Sigmoid colon (tissue), 7 donors: ENCODE measurements around the gene VTCN1. TPM values are rescaled to one million over a fixed set of nuclear protein-coding genes. Genes with fewer than 3 reads are reported as not detected.

Experiments
- DNase-seq: peaks from one replicate; pipeline ENCODE4 v3.0.0-alpha.2; 2019
- H3K27ac ChIP-seq, 4 donors: fragments of 200-600 bp; sonication (generic); one replicate each; pipeline ENCODE4 v1.5.1; 2016 to 2019; ENCODE audit warnings: mild to moderate bottlenecking in 1 of 4
- H3K27me3 ChIP-seq, 3 donors: fragments of 200-600 bp; sonication (generic); one replicate each; pipeline ENCODE4 v1.5.1; 2019; ENCODE audit warnings: mild to moderate bottlenecking in 1 of 3
- H3K36me3 ChIP-seq, 4 donors: fragments of 200-600 bp; sonication (generic); one replicate each; pipeline ENCODE4 v1.5.1; 2016 to 2019
- H3K4me1 ChIP-seq, 4 donors: fragments of 200-600 bp; sonication (generic); one replicate each; pipeline ENCODE4 v1.5.1; 2017 to 2019
- H3K4me3 ChIP-seq, 4 donors: fragments of 200-600 bp; sonication (generic); one replicate each; pipeline ENCODE4 v1.5.1; 2017 to 2019; ENCODE audit warnings: mild to moderate bottlenecking in 2 of 4, moderate library complexity in 1 of 4
- H3K9me3 ChIP-seq, 4 donors: fragments of 200-600 bp in 3 of 4; sonication (generic) in 3 of 4; one replicate each; pipeline versions ENCODE4 v1.5.1 to v1.6.1; 2013 to 2019
- CTCF ChIP-seq, 4 experiments: fragments of 450-650 bp in 3 of 4; fragments of 200-600 bp in 1 of 4; IDR thresholded peaks; one replicate each; pipeline ENCODE4 v1.5.1; 2016 to 2019; ENCODE audit warnings: antibody characterized with exemption in 4 of 4, mild to moderate bottlenecking in 3 of 4, moderate library complexity in 2 of 4
- EP300 ChIP-seq, 4 donors: sonication (generic); formaldehyde crosslinking; IDR thresholded peaks; one replicate each; pipeline ENCODE4 v1.6.1; 2017; ENCODE audit warnings: antibody characterized with exemption in 4 of 4
- POLR2A ChIP-seq, 2 donors: fragments of 450-650 bp; IDR thresholded peaks; one replicate each; pipeline ENCODE4 v1.6.1; 2016; ENCODE audit warnings: antibody characterized with exemption in 2 of 2, mild to moderate bottlenecking in 2 of 2, moderate library complexity in 2 of 2
- POLR2AphosphoS5 ChIP-seq, 4 donors: sonication (generic); formaldehyde crosslinking; IDR thresholded peaks; one replicate each; pipeline ENCODE4 v1.6.1; 2017; ENCODE audit warnings: antibody characterized with exemption in 4 of 4
- WGBS, 2 donors: extraction: QIAGEN DNeasy Blood & Tissue Kit; methylation state at CpG; one replicate each; pipeline ENCODE4 v1.1.7; 2013; 5-methylcytosine and 5-hydroxymethylcytosine counted together
- intact Hi-C: fragments of 100-400 bp; cut with DNase I; formaldehyde crosslinking; loops from one replicate; pipeline ENCODE4 v1.15.1; 2023
- polyA plus RNA-seq, 3 donors: library from polyadenylated mRNA; stranded (reverse); fragments of 200-250 nt; gene quantifications; one replicate each; pipeline ENCODE4 v1.2.3, GENCODE V29; 2013
- total RNA-seq, 4 donors: library from RNA; depleted of rRNA; stranded (reverse); fragments of >200 nt; gene quantifications; one replicate each; pipeline ENCODE4 v1.1.0, GENCODE V29; 2016
- donor health status: healthy with polysubstance abuse.
- donor health status: Bipolar disorder and iron deficiency.
- donor health status: healthy.

The VTCN1 gene
- total and polyA plus RNA-seq, 7 donors = not detected

GRCh38 chr1:117205368-117205767 is 5.4 kb downstream of the VTCN1 start:
- no peaks in the 10 kb centered on the region for H3K4me1 ChIP-seq
- H3K27ac ChIP-seq = no peak overlapping the region
- no peaks in the 10 kb centered on the region for H3K27me3 ChIP-seq
- DNase-seq = no peak
- no peak for TF ChIP-seq EP300 (IDR thresholded peaks at IDR 0.05)
- no peak for TF ChIP-seq POLR2A (IDR thresholded peaks at IDR 0.05)
- no peak for TF ChIP-seq POLR2AphosphoS5 (IDR thresholded peaks at IDR 0.05)
- no peak for TF ChIP-seq CTCF (IDR thresholded peaks at IDR 0.05)
- no peaks in the 10 kb centered on the region for H3K9me3 ChIP-seq
- H3K36me3 ChIP-seq = no peaks in the 10 kb centered on the region
- intact Hi-C loops = no loop called here
- 79% methylated on average over 2 of the region's 2 CpGs for WGBS, 2 donors
- H3K4me3 ChIP-seq = no peak overlapping the region

GRCh38 chr1:117201808-117202207 is 8.9 kb downstream of the VTCN1 start:
- 90% methylated on average over 1 of the region's 1 CpG for WGBS, 2 donors
- H3K9me3 ChIP-seq = no peaks in the 10 kb centered on the region
- no peaks in the 10 kb centered on the region for H3K36me3 ChIP-seq
- no peak overlapping the region for H3K27ac ChIP-seq
- H3K27me3 ChIP-seq = no peaks in the 10 kb centered on the region
- TF ChIP-seq EP300 (IDR thresholded peaks at IDR 0.05) (no peak), POLR2AphosphoS5 (IDR thresholded peaks at IDR 0.05) (no peak), CTCF (IDR thresholded peaks at IDR 0.05) (no peak), POLR2A (IDR thresholded peaks at IDR 0.05) (no peak)
- intact Hi-C loops = no loop called here
- no peak for DNase-seq
- no peaks in the 10 kb centered on the region for H3K4me1 ChIP-seq
- H3K4me3 ChIP-seq = no peak overlapping the region

- Histone ChIP-seq H3K36me3 (no peaks in the 10 kb centered on the region), H3K27me3 (no peaks in the 10 kb centered on the region), H3K4me3 (no peak overlapping the region), H3K27ac (no peak overlapping the region), H3K4me1 (no peaks in the 10 kb centered on the region), H3K9me3 (no peaks in the 10 kb centered on the region)
- intact Hi-C loops = no loop called here
- TF ChIP-seq EP300 (IDR thresholded peaks at IDR 0.05) = no peak
- TF ChIP-seq POLR2AphosphoS5 (IDR thresholded peaks at IDR 0.05) = no peak
- TF ChIP-seq CTCF (IDR thresholded peaks at IDR 0.05) = no peak
- TF ChIP-seq POLR2A (IDR thresholded peaks at IDR 0.05) = no peak
- 66 to 85% methylated on average over 2 of the region's 2 CpGs for WGBS, 2 donors
- no peak for DNase-seq
Observed at GRCh38 chr1:117198097-117198496, 12.6 kb downstream of the VTCN1 start.

GRCh38 chr1:117189726-117190125 is 21.0 kb downstream of the VTCN1 start:
- H3K9me3 ChIP-seq = no peaks in the 10 kb centered on the region
- no peak for TF ChIP-seq EP300 (IDR thresholded peaks at IDR 0.05)
- no peak for TF ChIP-seq CTCF (IDR thresholded peaks at IDR 0.05)
- TF ChIP-seq POLR2A (IDR thresholded peaks at IDR 0.05) = no peak
- no peak for TF ChIP-seq POLR2AphosphoS5 (IDR thresholded peaks at IDR 0.05)
- H3K4me1 ChIP-seq = no peaks in the 10 kb centered on the region
- H3K4me3 ChIP-seq = no peak overlapping the region
- no peak for DNase-seq
- H3K27ac ChIP-seq = no peak overlapping the region
- intact Hi-C loops = no loop called here
- no peaks in the 10 kb centered on the region for H3K27me3 ChIP-seq
- 93% methylated on average over 2 of the region's 2 CpGs for WGBS, 2 donors
- H3K36me3 ChIP-seq = no peaks in the 10 kb centered on the region

- TF ChIP-seq POLR2AphosphoS5 (IDR thresholded peaks at IDR 0.05) (no peak), EP300 (IDR thresholded peaks at IDR 0.05) (no peak), POLR2A (IDR thresholded peaks at IDR 0.05) (no peak), CTCF (IDR thresholded peaks at IDR 0.05) (no peak)
- Histone ChIP-seq H3K27ac (no peak overlapping the region), H3K36me3 (no peaks in the 10 kb centered on the region), H3K27me3 (no peaks in the 10 kb centered on the region), H3K4me3 (no peak overlapping the region), H3K4me1 (no peaks in the 10 kb centered on the region), H3K9me3 (no peaks in the 10 kb centered on the region)
- DNase-seq = no peak
- intact Hi-C loops = no loop called here
- 51 to 73% methylated on average over 8 of the region's 8 CpGs for WGBS, 2 donors
Observed at GRCh38 chr1:117188816-117189437, 21.8 kb downstream of the VTCN1 start.
